Measurements from ENCODE around the gene SMYD5.
"Not testable (repeated sequence)": the region's sequence is repeated elsewhere in the genome, so short reads cannot be mapped to it uniquely, and the experiment has no call there.

DNA sequence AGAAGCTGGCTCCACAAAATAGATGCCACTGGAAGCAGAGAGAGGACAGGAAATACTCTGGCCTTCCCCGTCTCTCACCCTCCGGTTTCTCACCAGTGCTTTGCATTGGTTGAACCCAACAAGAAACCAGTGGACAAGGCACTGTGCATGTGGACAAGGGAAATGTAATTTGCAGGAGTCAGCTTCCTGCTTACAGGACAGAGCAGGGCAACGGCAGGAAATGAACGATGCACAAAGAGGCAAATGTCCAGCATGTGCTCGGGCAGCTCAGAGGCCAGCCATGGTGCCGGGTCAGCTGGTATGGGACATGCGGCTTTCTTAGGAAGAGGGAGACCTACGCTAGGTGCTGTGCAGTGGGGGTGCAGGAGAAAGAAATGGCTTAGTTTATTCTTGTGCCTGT, 47.2 kb upstream of the SMYD5 start:
- TF ChIP-seq, protein P1, sequence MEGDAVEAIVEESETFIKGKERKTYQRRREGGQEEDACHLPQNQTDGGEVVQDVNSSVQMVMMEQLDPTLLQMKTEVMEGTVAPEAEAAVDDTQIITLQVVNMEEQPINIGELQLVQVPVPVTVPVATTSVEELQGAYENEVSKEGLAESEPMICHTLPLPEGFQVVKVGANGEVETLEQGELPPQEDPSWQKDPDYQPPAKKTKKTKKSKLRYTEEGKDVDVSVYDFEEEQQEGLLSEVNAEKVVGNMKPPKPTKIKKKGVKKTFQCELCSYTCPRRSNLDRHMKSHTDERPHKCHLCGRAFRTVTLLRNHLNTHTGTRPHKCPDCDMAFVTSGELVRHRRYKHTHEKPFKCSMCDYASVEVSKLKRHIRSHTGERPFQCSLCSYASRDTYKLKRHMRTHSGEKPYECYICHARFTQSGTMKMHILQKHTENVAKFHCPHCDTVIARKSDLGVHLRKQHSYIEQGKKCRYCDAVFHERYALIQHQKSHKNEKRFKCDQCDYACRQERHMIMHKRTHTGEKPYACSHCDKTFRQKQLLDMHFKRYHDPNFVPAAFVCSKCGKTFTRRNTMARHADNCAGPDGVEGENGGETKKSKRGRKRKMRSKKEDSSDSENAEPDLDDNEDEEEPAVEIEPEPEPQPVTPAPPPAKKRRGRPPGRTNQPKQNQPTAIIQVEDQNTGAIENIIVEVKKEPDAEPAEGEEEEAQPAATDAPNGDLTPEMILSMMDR (IDR thresholded peaks at IDR 0.05): not testable (repeated sequence)
- TF ChIP-seq POLR2A (IDR thresholded peaks at IDR 0.05): not testable (repeated sequence)

Data from Peyer's patch (tissue), 4 donors.